Neural cell (in vitro differentiated cells): ENCODE results near the gene RAB6D. TPM values are rescaled to one million over a fixed set of nuclear protein-coding genes. Genes with fewer than 3 reads are reported as not detected.
"Not testable (repeated sequence)": the region's sequence is repeated elsewhere in the genome, so short reads cannot be mapped to it uniquely, and the experiment has no call there.

Experiments used
- H2AFZ ChIP-seq: fragments of 200-600, 300-800 bp; sonication (generic), shearing (Covaris generic); 2 replicates; pipeline ENCODE4 v1.6.0; 2014; ENCODE audit warnings: low read depth, mild to moderate bottlenecking, antibody characterized with exemption, low read length, moderate library complexity
- H3F3A ChIP-seq: fragments of 200-600 bp; shearing (Covaris generic); 2 replicates; pipeline ENCODE4 v1.6.1; 2016; ENCODE audit warnings: mild to moderate bottlenecking, moderate library complexity, mixed read lengths, antibody characterized with exemption, low read length; ENCODE audit not compliant: insufficient read depth, poor library complexity, severe bottlenecking
- H3K27ac ChIP-seq: fragments of 200-600, 300-800 bp; sonication (generic), shearing (Covaris generic); 2 replicates; pipeline ENCODE4 v1.5.1; 2014; ENCODE audit warnings: mild to moderate bottlenecking, low read length, moderate library complexity
- H3K27me3 ChIP-seq: fragments of 300-800, 200-600 bp; sonication (generic), shearing (Covaris generic); 2 replicates; pipeline ENCODE4 v1.6.0; 2014; ENCODE audit warnings: mild to moderate bottlenecking, low read depth, low read length, moderate library complexity; ENCODE audit not compliant: insufficient read depth
- H3K36me3 ChIP-seq: fragments of 300-800, 200-600 bp; sonication (generic), shearing (Covaris generic); 2 replicates; pipeline ENCODE4 v1.5.1; 2014; ENCODE audit warnings: mild to moderate bottlenecking, antibody characterized with exemption, low read length, moderate library complexity; ENCODE audit not compliant: insufficient read depth
- H3K4me2 ChIP-seq: fragments of 300-800, 200-600 bp; sonication (generic), shearing (Covaris generic); 2 replicates; pipeline ENCODE4 v1.6.0; 2014; ENCODE audit warnings: mild to moderate bottlenecking, low read length
- H3K4me3 ChIP-seq: fragments of 300-800, 200-600 bp; sonication (generic), shearing (Covaris generic); 2 replicates; pipeline ENCODE4 v1.5.1; 2014; ENCODE audit warnings: mild to moderate bottlenecking, low read length, moderate library complexity
- H3K79me2 ChIP-seq: fragments of 200-600 bp; shearing (Covaris generic); replicated peaks from 2 replicates; pipeline ENCODE4 v1.6.0; 2014; ENCODE audit warnings: mild to moderate bottlenecking, low read length, moderate library complexity; ENCODE audit not compliant: insufficient read depth
- H3K9ac ChIP-seq: fragments of 300-800, 200-600 bp; sonication (generic), shearing (Covaris generic); 2 replicates; pipeline ENCODE4 v1.6.1; 2016; ENCODE audit warnings: mild to moderate bottlenecking, low read length, mixed read lengths
- H3K9me2 ChIP-seq: fragments of 200-600 bp; shearing (Covaris generic); 2 replicates; pipeline ENCODE4 v1.6.1; 2016; ENCODE audit warnings: mild to moderate bottlenecking, low read length, mixed read lengths; ENCODE audit not compliant: insufficient read depth
- H3K9me3 ChIP-seq: fragments of 200-600, 300-800 bp; sonication (generic), shearing (Covaris generic); 2 replicates; pipeline ENCODE4 v1.6.1; 2016; ENCODE audit warnings: mild to moderate bottlenecking, mixed run types, low read length, moderate library complexity, mixed read lengths
- H4K20me1 ChIP-seq: fragments of 200-600 bp; shearing (Covaris generic); 2 replicates; pipeline ENCODE4 v1.6.1; 2016; ENCODE audit warnings: mild to moderate bottlenecking, mixed run types; ENCODE audit not compliant: insufficient read depth
- CTCF ChIP-seq: fragments of 450-650 bp; IDR thresholded peaks from 2 replicates; pipeline ENCODE4 v1.5.1; 2014; ENCODE audit warnings: antibody characterized with exemption, mild to moderate bottlenecking, moderate library complexity; ENCODE audit not compliant: poor library complexity, severe bottlenecking
- EP300 ChIP-seq: fragments of 450-650 bp; conservative IDR thresholded peaks from 2 replicates; pipeline ENCODE4 v1.6.1; 2014; ENCODE audit warnings: antibody characterized with exemption, mild to moderate bottlenecking, moderate library complexity; ENCODE audit not compliant: poor library complexity, severe bottlenecking
- EZH2 ChIP-seq: fragments of 200-600, 300-800 bp; shearing (Covaris generic), sonication (generic); IDR thresholded peaks from 2 replicates; pipeline ENCODE4 v1.6.1; 2014; ENCODE audit warnings: antibody characterized with exemption, low read length, borderline replicate concordance, mild to moderate bottlenecking; ENCODE audit not compliant: insufficient read depth, poor library complexity, severe bottlenecking
- MXI1 ChIP-seq: fragments of 450-650 bp; conservative IDR thresholded peaks from 2 replicates; pipeline ENCODE4 v1.6.1; 2014; ENCODE audit warnings: antibody characterized with exemption, mild to moderate bottlenecking; ENCODE audit not compliant: poor library complexity, severe bottlenecking
- POLR2AphosphoS5 ChIP-seq: IDR thresholded peaks from 2 replicates; pipeline ENCODE4 v1.6.1; 2012
- RAD21 ChIP-seq: fragments of 450-650 bp; conservative IDR thresholded peaks from 2 replicates; pipeline ENCODE4 v1.6.1; 2014; ENCODE audit warnings: antibody characterized with exemption, mild to moderate bottlenecking, moderate library complexity
- REST ChIP-seq: IDR thresholded peaks from 2 replicates; pipeline ENCODE4 v1.6.1; 2012; ENCODE audit warnings: borderline replicate concordance
- SMC3 ChIP-seq: fragments of 450-650 bp; conservative IDR thresholded peaks from 2 replicates; pipeline ENCODE4 v1.6.1; 2014; ENCODE audit warnings: antibody characterized with exemption, mild to moderate bottlenecking, moderate library complexity; ENCODE audit not compliant: poor library complexity
- TAF1 ChIP-seq: IDR thresholded peaks from 2 replicates; pipeline ENCODE4 v1.6.1; 2012; ENCODE audit warnings: low read depth
- polyA plus RNA-seq: library from polyadenylated mRNA; depleted of rRNA; stranded (reverse); fragments of >200 nt; gene quantifications from 2 replicates; pipeline ENCODE4 v1.2.3, GENCODE V29; 2014

Gene RAB6D
- polyA plus RNA-seq, 1 donor from 2014 or later = 0.63 TPM

GRCh38 chr2:131400849-131401248 is 36.9 kb upstream of the RAB6D start:
- no peak overlapping the region for H3K4me2 ChIP-seq
- no peaks in the 10 kb centered on the region for H3F3A ChIP-seq
- H2AFZ ChIP-seq = no peak overlapping the region
- no peaks in the 10 kb centered on the region for H4K20me1 ChIP-seq
- no peaks in the 10 kb centered on the region for H3K79me2 ChIP-seq
- no peaks in the 10 kb centered on the region for H3K9me3 ChIP-seq
- no peaks in the 10 kb centered on the region for H3K36me3 ChIP-seq
- no peak overlapping the region for H3K27ac ChIP-seq
- H3K9ac ChIP-seq = no peak overlapping the region
- H3K27me3 ChIP-seq = no peaks in the 10 kb centered on the region
- no peaks in the 10 kb centered on the region for H3K9me2 ChIP-seq
- H3K4me3 ChIP-seq = no peak overlapping the region
- TF ChIP-seq MXI1 = no peak
- no peak for TF ChIP-seq RAD21
- TF ChIP-seq SMC3 = no peak
- no peak for TF ChIP-seq REST
- TF ChIP-seq EP300 = no peak
- no peak for TF ChIP-seq POLR2AphosphoS5
- no peak for TF ChIP-seq EZH2
- TF ChIP-seq TAF1 = no peak
- TF ChIP-seq CTCF = no peak

- not testable (repeated sequence) for H2AFZ ChIP-seq, H3K79me2 ChIP-seq, H3K27me3 ChIP-seq, H3K4me2 ChIP-seq, H4K20me1 ChIP-seq, H3K9me3 ChIP-seq, H3K9me2 ChIP-seq, H3K4me3 ChIP-seq, H3F3A ChIP-seq, H3K36me3 ChIP-seq, H3K9ac ChIP-seq, H3K27ac ChIP-seq
Measured at GRCh38 chr2:131400441-131400840, 36.5 kb upstream of the RAB6D start.

GRCh38 chr2:131396209-131396608 is 32.2 kb upstream of the RAB6D start:
- H3K79me2 ChIP-seq, H3K36me3 ChIP-seq, H3K9ac ChIP-seq, H2AFZ ChIP-seq, H3K4me3 ChIP-seq, H3K4me2 ChIP-seq, H3K9me3 ChIP-seq, H4K20me1 ChIP-seq, H3K9me2 ChIP-seq, H3K27ac ChIP-seq, H3F3A ChIP-seq: not testable (repeated sequence)
- peaks cover 11% of the 10 kb centered on the region for H3K27me3 ChIP-seq

- not testable (repeated sequence) for H3K79me2 ChIP-seq, H3K9ac ChIP-seq, H4K20me1 ChIP-seq, H3K9me3 ChIP-seq, H3K9me2 ChIP-seq, H3K27ac ChIP-seq, H2AFZ ChIP-seq, H3K4me2 ChIP-seq, H3K4me3 ChIP-seq, H3K36me3 ChIP-seq, H3F3A ChIP-seq
- peaks cover 11% of the 10 kb centered on the region for H3K27me3 ChIP-seq
Measured at GRCh38 chr2:131395024-131395645, 31.2 kb upstream of the RAB6D start.
